Measurements from ENCODE around the gene PYGO1. TPM values are rescaled to one million over a fixed set of nuclear protein-coding genes. Genes with fewer than 3 reads are reported as not detected.
A peak's percentile ranks its signal among the peaks of the same experiment; 100 is the strongest.

PYGO1 gene
- total and polyA plus RNA-seq, 2 of the 4 experiments (the other 2 are of a cell fraction) = 3.0 to 6.6 TPM

DNA sequence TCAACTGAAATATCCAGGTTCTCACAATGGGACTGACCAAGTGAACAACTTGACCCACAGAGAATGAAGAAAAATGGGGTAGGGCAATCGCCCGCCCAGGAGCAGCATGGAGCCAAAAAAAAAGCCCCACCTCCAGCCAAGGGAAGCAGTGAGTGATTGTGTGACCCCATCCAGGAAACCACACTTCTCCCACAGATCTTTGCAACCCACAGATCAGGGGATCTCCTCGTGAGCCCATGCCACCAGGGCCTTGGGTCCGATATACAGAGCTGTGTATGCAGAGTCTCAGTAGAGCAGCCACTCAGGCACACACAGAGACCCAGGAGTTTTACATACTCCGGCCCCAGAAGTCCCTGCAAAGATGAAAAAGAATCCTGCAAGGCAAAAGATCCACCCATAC, 35.7 kb downstream of the PYGO1 start:
- peaks cover 5% of the 10 kb centered on the region for H3K9me3 ChIP-seq (ENCODE audit: control insufficient read depth, insufficient read depth, low read length)
- peak; percentile 31 for ATAC-seq (ENCODE audit: low read depth)
- TF ChIP-seq NFE2L2 (IDR thresholded peaks at IDR 0.05; ENCODE audit: low read depth, low read length) (no peak), FOS (IDR thresholded peaks at IDR 0.05; ENCODE audit: low read depth, low read length) (no peak), BHLHE40 (IDR thresholded peaks at IDR 0.05; ENCODE audit: low read depth, low read length) (no peak), MAZ (IDR thresholded peaks at IDR 0.05; ENCODE audit: borderline replicate concordance, low read depth, low read length) (no peak), RCOR1 (IDR thresholded peaks at IDR 0.05; ENCODE audit: insufficient replicate concordance, low read length) (no peak), RFX5 (IDR thresholded peaks at IDR 0.05; ENCODE audit: low read depth, low read length) (no peak), SMC3 (IDR thresholded peaks at IDR 0.05; ENCODE audit: low read depth, low read length) (no peak), CHD1 (IDR thresholded peaks at IDR 0.05; ENCODE audit: low read depth, low read length) (no peak), ELK1 (IDR thresholded peaks at IDR 0.05; ENCODE audit: borderline replicate concordance, low read depth, low read length) (no peak), MXI1 (IDR thresholded peaks at IDR 0.05; ENCODE audit: borderline replicate concordance, low read depth, low read length) (no peak), POLR2A (IDR thresholded peaks at IDR 0.05; ENCODE audit: low read depth, low read length) (no peak), CTCF (conservative IDR thresholded peaks at IDR 0.05; ENCODE audit: low read depth, low read length) (no peak), RAD21 (IDR thresholded peaks at IDR 0.05; ENCODE audit: low read length) (no peak), USF2 (IDR thresholded peaks at IDR 0.05; ENCODE audit: low read depth, low read length) (no peak), MAFK (IDR thresholded peaks at IDR 0.05; ENCODE audit: low read depth, low read length) (no peak), CEBPB (IDR thresholded peaks at IDR 0.05; ENCODE audit: low read depth, low read length) (no peak)
- no peak overlapping the region for H3K4me2 ChIP-seq (ENCODE audit: low read depth, low read length)
- no peak overlapping the region for H3K9ac ChIP-seq (ENCODE audit: low read depth, low read length)
- H3K4ac ChIP-seq (ENCODE audit: low read depth, low read length) = no peak overlapping the region
- H2AK5ac ChIP-seq (ENCODE audit: low read depth, low read length) = 0 out of 2 replicates have a peak overlapping the region, but pooled peaks have one; percentile 9
- no peaks in the 10 kb centered on the region for H4K20me1 ChIP-seq (ENCODE audit: insufficient read depth, low read length)
- 0 out of 2 replicates have a peak, but pooled peaks cover 3% of the 10 kb centered on the region for H3K9me1 ChIP-seq (ENCODE audit: insufficient read depth, low read length)
- CTCF ChIA-PET = interaction anchor here (0.6 kb wide), 1 partner anchor 290 kb away, joined by 3 read pairs; no protein-coding TSS in a partner anchor
- peaks cover 5 to 26% of the 10 kb centered on the region in 2 experiments for H3K79me1 ChIP-seq (ENCODE audit: low read depth in 1 of 2, low read length in 2 of 2)
- no peak overlapping the region for H2AK9ac ChIP-seq (replicated peaks; ENCODE audit: low read depth, low read length, poor library complexity)
- H3K36me3 ChIP-seq (ENCODE audit: control insufficient read depth, insufficient read depth, low read length) = no peaks in the 10 kb centered on the region
- WGBS, 2 experiments (ENCODE audit: extremely low coverage in 2 of 2, insufficient read length in 1 of 2) = no CpG with 5 or more reads among the region's 5 CpGs
- H2BK5ac ChIP-seq (ENCODE audit: low read depth, low read length, poor library complexity, severe bottlenecking) = no peak overlapping the region
- POLR2A ChIA-PET (ENCODE audit: unreplicated experiment) = no interaction called here
- peaks cover 6% of the 10 kb centered on the region; the same call in 1 of the 2 replicates for H3K4me1 ChIP-seq (ENCODE audit: control insufficient read depth, insufficient read depth, low read length)
- H2AFZ ChIP-seq (replicated peaks; ENCODE audit: low read length, poor library complexity) = peak overlapping the region; percentile 63
- no peak overlapping the region for H3K56ac ChIP-seq (ENCODE audit: extremely low read depth, insufficient read depth, low read length)
- dilution Hi-C loops (cut with HindIII; ENCODE audit: low sequenced_read_pairs, unreplicated experiment) = no loop called here
- H3K23ac ChIP-seq (ENCODE audit: low read depth, low read length) = no peak overlapping the region
- DNase-seq = no peak
- intact Hi-C loops (cut with micrococcal nuclease) = no loop called here
- H3K27me3 ChIP-seq (ENCODE audit: control insufficient read depth, insufficient read depth, low read length) = no peaks in the 10 kb centered on the region
- no peak overlapping the region; the same call in 1 of the 2 replicates for H3K14ac ChIP-seq (replicated peaks; ENCODE audit: low read depth, low read length)
- no peak overlapping the region; the same call in 1 of the 2 replicates for H3K27ac ChIP-seq (ENCODE audit: insufficient read depth, low read length)
- H2BK120ac ChIP-seq (ENCODE audit: low read depth, low read length) = no peak overlapping the region
- no peak overlapping the region for H4K8ac ChIP-seq (ENCODE audit: low read depth in 2 of 2, low read length in 2 of 2)
- H2BK20ac ChIP-seq (ENCODE audit: low read depth, low read length) = no peak overlapping the region
- BruUV-seq (replicated peaks) = no TSS peak
- in situ Hi-C loops (cut with MboI; ENCODE audit: low sequenced_read_pairs) = no loop called here
- H3K18ac ChIP-seq (ENCODE audit: low read depth, low read length) = no peak overlapping the region
- no peak overlapping the region for H4K5ac ChIP-seq (ENCODE audit: low read depth, low read length)
- H3K4me3 ChIP-seq (ENCODE audit: insufficient read depth, low read depth, low read length) = no peak overlapping the region
- H2BK15ac ChIP-seq (ENCODE audit: low read depth, low read length) = no peak overlapping the region
- 0 out of 2 replicates have a peak overlapping the region, but pooled peaks have one; percentile 12 for H4K91ac ChIP-seq (ENCODE audit: insufficient read depth, low read depth, low read length)

Measured in IMR-90 (cell line).